K562 (cell line): ENCODE results near the gene RPL7L1. TPM values are rescaled to one million over a fixed set of nuclear protein-coding genes. Genes with fewer than 3 reads are reported as not detected.

Experiments used
- CAMTA2 ChIP-seq: fragments of 250-450 bp; sonication (Bioruptor Pico); conservative IDR thresholded peaks from 2 replicates; pipeline ENCODE4 v1.5.1; 2022
- FOXM1 ChIP-seq, 2 experiments: fragments of 450-650 bp in 1 of 2; sonication (generic) in 1 of 2; formaldehyde crosslinking in 1 of 2; IDR thresholded peaks; 2 replicates each; pipeline versions ENCODE4 v1.6.1 to v1.9.0; 2017 to 2022; ENCODE audit warnings: low read depth in 2 of 2, mild to moderate bottlenecking in 2 of 2, missing genetic modification reagents in 1 of 2, moderate library complexity in 1 of 2
- LEF1 ChIP-seq: fragments of 450-650 bp; IDR thresholded peaks from 2 replicates; pipeline ENCODE4 v1.6.1; 2016; ENCODE audit warnings: mild to moderate bottlenecking
- NFYB ChIP-seq: IDR thresholded peaks from 2 replicates; pipeline ENCODE4 v1.6.1; 2011; ENCODE audit warnings: mild to moderate bottlenecking, moderate library complexity; ENCODE audit not compliant: insufficient read length; ENCODE audit errors: extremely low read depth
- RAD51 ChIP-seq: fragments of 450-650 bp; IDR thresholded peaks from 2 replicates; pipeline ENCODE4 v1.7.1; 2016; ENCODE audit warnings: low read depth, mild to moderate bottlenecking, borderline replicate concordance
- ZNF143 ChIP-seq: sonication (generic); formaldehyde crosslinking; IDR thresholded peaks from 2 replicates; pipeline ENCODE4 v1.9.0; 2022; ENCODE audit warnings: mild to moderate bottlenecking, missing genetic modification reagents
- polyA plus RNA-seq, 8 experiments: library from polyadenylated mRNA; depleted of rRNA in 4 of 8; stranded (reverse) in 5 of 8; unstranded in 3 of 8; fragments of >200 nt; fragmentation: Nextera tagmentation in 2 of 8; fragmentation: Illumina TruSeq in 1 of 8; extraction: Ambion mirVana in 2 of 8; extraction: Trizol in 1 of 8; gene quantifications; 2 replicates each; pipeline versions ENCODE4 v1.2.1 to v1.2.3, GENCODE V29; 2011 to 2014; ENCODE audit warnings: inconsistent platforms in 1 of 8, missing spikeins in 1 of 8
- total RNA-seq, 7 experiments: library from RNA; depleted of rRNA in 6 of 7; stranded (reverse); fragments of >200 nt in 6 of 7; fragmentation: Illumina TruSeq in 2 of 7; extraction: Trizol in 2 of 7; gene quantifications; 2 replicates each; pipeline versions ENCODE4 v1.2.1 to v1.2.3, GENCODE V29; 2011 to 2021; ENCODE audit warnings: low replicate concordance in 1 of 7
- TF ChIP-seq, protein P1 (sequence below): fragments of 200-600 bp; sonication (generic); IDR thresholded peaks from one replicate; pipeline ENCODE4 v1.6.1; 2012; ENCODE audit warnings: mild to moderate bottlenecking, low read depth, low read length, inconsistent platforms
- TF ChIP-seq, protein P2 (sequence below): sonication (generic); formaldehyde crosslinking; IDR thresholded peaks from 2 replicates; pipeline ENCODE4 v1.8.0; 2022; ENCODE audit warnings: missing genetic modification reagents, mild to moderate bottlenecking, borderline replicate concordance
- TF ChIP-seq, protein P3 (sequence below): fragments of 250-450 bp; sonication (Bioruptor Pico); IDR thresholded peaks from 2 replicates; pipeline ENCODE4 v1.9.0; 2021; ENCODE audit warnings: mild to moderate bottlenecking, inconsistent platforms

RPL7L1 gene
- total and polyA plus RNA-seq, 9 of the 15 experiments (the other 6 are each of a cell fraction or from before 2014, with no cell fraction given): 129 to 259 (median 164) TPM

DNA sequence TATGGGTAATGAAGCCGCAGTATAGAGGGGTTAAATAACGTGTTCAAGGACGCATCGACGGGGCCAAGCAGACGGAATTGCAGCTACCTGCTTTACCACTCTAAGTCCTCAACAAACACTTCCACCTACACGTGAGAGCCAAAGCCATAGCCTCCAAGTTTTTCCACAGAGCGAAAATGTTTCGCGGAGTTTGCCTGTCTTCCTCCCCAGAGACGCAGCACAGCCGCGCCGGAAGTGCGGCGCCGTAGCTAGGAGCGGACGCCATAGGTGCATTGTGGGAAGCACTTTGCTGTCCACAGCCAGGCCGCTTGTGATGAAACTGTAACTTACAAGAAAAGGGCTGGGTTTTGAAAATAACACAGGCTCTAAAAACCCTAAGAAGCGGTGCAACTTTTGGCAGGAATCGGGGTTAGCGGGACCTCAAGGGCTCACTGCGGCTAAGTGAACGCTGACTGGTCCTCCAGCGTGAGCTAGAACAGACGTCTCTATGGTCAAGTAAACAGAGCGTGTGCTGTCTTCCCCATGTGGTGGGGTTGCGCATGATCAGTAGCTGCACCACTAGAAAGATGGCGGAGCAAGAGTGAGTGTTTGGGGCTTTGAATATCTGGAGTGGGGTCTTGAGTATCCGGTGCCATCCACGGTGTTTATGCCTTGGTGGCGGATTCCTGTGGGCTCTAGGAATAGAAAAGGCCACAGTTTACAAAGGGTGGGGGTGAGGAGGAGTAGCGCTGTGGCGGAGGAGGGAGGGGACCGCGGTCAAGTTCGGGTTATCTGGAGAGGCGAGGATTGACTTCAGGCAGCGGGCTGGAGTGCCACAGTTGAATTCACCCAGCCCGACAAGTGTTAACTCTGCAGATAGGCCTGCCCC lies at the start of gene RPL7L1 (continued):
- TF ChIP-seq FOXM1 (IDR thresholded peaks at IDR 0.05; ENCODE audit: low read depth): peak; percentile 29; the same call in 1 of the 2 replicates
- 0 out of 2 replicates have a peak, but pooled peaks have one; percentile 41 for TF ChIP-seq FOXM1 (CRISPR knock-in tag; IDR thresholded peaks at IDR 0.05; ENCODE audit: low read depth)
- TF ChIP-seq RAD51: peak; percentile 34; the same call in 1 of the 2 replicates
- TF ChIP-seq CAMTA2 (CRISPR knock-in tag): no peak
- TF ChIP-seq, protein P1, sequence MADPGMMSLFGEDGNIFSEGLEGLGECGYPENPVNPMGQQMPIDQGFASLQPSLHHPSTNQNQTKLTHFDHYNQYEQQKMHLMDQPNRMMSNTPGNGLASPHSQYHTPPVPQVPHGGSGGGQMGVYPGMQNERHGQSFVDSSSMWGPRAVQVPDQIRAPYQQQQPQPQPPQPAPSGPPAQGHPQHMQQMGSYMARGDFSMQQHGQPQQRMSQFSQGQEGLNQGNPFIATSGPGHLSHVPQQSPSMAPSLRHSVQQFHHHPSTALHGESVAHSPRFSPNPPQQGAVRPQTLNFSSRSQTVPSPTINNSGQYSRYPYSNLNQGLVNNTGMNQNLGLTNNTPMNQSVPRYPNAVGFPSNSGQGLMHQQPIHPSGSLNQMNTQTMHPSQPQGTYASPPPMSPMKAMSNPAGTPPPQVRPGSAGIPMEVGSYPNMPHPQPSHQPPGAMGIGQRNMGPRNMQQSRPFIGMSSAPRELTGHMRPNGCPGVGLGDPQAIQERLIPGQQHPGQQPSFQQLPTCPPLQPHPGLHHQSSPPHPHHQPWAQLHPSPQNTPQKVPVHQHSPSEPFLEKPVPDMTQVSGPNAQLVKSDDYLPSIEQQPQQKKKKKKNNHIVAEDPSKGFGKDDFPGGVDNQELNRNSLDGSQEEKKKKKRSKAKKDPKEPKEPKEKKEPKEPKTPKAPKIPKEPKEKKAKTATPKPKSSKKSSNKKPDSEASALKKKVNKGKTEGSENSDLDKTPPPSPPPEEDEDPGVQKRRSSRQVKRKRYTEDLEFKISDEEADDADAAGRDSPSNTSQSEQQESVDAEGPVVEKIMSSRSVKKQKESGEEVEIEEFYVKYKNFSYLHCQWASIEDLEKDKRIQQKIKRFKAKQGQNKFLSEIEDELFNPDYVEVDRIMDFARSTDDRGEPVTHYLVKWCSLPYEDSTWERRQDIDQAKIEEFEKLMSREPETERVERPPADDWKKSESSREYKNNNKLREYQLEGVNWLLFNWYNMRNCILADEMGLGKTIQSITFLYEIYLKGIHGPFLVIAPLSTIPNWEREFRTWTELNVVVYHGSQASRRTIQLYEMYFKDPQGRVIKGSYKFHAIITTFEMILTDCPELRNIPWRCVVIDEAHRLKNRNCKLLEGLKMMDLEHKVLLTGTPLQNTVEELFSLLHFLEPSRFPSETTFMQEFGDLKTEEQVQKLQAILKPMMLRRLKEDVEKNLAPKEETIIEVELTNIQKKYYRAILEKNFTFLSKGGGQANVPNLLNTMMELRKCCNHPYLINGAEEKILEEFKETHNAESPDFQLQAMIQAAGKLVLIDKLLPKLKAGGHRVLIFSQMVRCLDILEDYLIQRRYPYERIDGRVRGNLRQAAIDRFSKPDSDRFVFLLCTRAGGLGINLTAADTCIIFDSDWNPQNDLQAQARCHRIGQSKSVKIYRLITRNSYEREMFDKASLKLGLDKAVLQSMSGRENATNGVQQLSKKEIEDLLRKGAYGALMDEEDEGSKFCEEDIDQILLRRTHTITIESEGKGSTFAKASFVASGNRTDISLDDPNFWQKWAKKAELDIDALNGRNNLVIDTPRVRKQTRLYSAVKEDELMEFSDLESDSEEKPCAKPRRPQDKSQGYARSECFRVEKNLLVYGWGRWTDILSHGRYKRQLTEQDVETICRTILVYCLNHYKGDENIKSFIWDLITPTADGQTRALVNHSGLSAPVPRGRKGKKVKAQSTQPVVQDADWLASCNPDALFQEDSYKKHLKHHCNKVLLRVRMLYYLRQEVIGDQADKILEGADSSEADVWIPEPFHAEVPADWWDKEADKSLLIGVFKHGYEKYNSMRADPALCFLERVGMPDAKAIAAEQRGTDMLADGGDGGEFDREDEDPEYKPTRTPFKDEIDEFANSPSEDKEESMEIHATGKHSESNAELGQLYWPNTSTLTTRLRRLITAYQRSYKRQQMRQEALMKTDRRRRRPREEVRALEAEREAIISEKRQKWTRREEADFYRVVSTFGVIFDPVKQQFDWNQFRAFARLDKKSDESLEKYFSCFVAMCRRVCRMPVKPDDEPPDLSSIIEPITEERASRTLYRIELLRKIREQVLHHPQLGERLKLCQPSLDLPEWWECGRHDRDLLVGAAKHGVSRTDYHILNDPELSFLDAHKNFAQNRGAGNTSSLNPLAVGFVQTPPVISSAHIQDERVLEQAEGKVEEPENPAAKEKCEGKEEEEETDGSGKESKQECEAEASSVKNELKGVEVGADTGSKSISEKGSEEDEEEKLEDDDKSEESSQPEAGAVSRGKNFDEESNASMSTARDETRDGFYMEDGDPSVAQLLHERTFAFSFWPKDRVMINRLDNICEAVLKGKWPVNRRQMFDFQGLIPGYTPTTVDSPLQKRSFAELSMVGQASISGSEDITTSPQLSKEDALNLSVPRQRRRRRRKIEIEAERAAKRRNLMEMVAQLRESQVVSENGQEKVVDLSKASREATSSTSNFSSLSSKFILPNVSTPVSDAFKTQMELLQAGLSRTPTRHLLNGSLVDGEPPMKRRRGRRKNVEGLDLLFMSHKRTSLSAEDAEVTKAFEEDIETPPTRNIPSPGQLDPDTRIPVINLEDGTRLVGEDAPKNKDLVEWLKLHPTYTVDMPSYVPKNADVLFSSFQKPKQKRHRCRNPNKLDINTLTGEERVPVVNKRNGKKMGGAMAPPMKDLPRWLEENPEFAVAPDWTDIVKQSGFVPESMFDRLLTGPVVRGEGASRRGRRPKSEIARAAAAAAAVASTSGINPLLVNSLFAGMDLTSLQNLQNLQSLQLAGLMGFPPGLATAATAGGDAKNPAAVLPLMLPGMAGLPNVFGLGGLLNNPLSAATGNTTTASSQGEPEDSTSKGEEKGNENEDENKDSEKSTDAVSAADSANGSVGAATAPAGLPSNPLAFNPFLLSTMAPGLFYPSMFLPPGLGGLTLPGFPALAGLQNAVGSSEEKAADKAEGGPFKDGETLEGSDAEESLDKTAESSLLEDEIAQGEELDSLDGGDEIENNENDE: no peak
- TF ChIP-seq, protein P2, sequence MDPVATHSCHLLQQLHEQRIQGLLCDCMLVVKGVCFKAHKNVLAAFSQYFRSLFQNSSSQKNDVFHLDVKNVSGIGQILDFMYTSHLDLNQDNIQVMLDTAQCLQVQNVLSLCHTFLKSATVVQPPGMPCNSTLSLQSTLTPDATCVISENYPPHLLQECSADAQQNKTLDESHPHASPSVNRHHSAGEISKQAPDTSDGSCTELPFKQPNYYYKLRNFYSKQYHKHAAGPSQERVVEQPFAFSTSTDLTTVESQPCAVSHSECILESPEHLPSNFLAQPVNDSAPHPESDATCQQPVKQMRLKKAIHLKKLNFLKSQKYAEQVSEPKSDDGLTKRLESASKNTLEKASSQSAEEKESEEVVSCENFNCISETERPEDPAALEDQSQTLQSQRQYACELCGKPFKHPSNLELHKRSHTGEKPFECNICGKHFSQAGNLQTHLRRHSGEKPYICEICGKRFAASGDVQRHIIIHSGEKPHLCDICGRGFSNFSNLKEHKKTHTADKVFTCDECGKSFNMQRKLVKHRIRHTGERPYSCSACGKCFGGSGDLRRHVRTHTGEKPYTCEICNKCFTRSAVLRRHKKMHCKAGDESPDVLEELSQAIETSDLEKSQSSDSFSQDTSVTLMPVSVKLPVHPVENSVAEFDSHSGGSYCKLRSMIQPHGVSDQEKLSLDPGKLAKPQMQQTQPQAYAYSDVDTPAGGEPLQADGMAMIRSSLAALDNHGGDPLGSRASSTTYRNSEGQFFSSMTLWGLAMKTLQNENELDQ (CRISPR knock-in tag): no peak
- peak; percentile 83 for TF ChIP-seq LEF1
- TF ChIP-seq NFYB: no peak
- TF ChIP-seq, protein P3, sequence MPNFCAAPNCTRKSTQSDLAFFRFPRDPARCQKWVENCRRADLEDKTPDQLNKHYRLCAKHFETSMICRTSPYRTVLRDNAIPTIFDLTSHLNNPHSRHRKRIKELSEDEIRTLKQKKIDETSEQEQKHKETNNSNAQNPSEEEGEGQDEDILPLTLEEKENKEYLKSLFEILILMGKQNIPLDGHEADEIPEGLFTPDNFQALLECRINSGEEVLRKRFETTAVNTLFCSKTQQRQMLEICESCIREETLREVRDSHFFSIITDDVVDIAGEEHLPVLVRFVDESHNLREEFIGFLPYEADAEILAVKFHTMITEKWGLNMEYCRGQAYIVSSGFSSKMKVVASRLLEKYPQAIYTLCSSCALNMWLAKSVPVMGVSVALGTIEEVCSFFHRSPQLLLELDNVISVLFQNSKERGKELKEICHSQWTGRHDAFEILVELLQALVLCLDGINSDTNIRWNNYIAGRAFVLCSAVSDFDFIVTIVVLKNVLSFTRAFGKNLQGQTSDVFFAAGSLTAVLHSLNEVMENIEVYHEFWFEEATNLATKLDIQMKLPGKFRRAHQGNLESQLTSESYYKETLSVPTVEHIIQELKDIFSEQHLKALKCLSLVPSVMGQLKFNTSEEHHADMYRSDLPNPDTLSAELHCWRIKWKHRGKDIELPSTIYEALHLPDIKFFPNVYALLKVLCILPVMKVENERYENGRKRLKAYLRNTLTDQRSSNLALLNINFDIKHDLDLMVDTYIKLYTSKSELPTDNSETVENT: peak; percentile 81; the same call in 1 of the 2 replicates
- peak; percentile 85 for TF ChIP-seq ZNF143 (CRISPR knock-in tag)
